Astrocyte of the cerebellum (primary cell): ENCODE results near the gene FAAP100.

Experiments used
- DNase-seq: peaks from one replicate; pipeline ENCODE4 v3.0.0-alpha.2; 2011; ENCODE audit warnings: low read depth
- H3K4me3 ChIP-seq: 2 replicates; pipeline ENCODE4 v1.5.1; 2011; ENCODE audit warnings: mild to moderate bottlenecking, low read depth, low read length, moderate library complexity
- CTCF ChIP-seq: IDR thresholded peaks from 2 replicates; pipeline ENCODE4 v1.5.1; 2012; ENCODE audit warnings: low read length, low read depth, moderate library complexity, mild to moderate bottlenecking; ENCODE audit errors: missing control alignments
- in situ Hi-C: cut with HindIII; loops from 2 replicates; pipeline ENCODE4 v1.10.0; 2017; ENCODE audit warnings: low sequenced_read_pairs

The FAAP100 gene

GRCh38 chr17:81518785-81519283 is 33.3 kb downstream of the FAAP100 start:
- no peak for DNase-seq
- TF ChIP-seq CTCF = no peak
- in situ Hi-C loops = loop anchor here (5.0 kb wide), 1 partner anchor 48 kb away; no protein-coding TSS in a partner anchor
- H3K4me3 ChIP-seq = peak overlapping the region; percentile 33

DNA sequence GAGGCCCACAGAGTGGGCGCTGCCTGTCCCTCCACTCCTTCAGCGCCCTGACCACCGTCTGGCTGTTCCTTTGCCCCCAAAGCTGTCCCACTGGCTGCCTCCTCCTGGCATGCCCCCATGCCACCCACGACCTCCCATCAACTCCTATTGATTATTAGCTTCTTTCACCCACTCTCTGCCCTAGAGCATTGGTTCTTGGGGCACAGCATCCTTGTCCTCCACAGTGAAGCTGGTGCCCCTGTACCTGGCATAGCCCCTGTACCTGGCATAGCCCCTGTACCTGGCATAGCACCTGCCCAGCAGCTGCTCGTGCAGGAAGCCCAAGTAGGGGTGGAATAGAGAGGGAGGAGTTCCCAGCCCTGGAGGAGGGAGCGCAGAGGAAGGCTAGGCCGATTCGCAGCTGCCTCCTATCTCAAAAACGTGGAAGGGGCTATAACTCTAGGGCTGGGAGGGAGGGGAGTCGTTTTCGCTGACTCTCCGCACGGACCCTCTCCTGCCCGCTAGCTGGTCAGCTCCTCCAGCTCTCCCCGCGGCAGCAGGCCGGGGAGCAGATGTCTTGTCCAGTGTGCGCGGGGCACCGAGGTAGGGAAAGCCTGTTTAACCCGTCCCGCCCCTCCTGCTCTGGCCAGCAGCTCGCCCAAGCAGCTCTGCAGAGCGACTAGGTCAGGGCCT is 33.9 kb downstream of the FAAP100 start:
- in situ Hi-C loops = loop anchor here (5.0 kb wide), 1 partner anchor 49 kb away; no protein-coding TSS in a partner anchor
- peak overlapping the region; percentile 33 for H3K4me3 ChIP-seq
- TF ChIP-seq CTCF = no peak
- DNase-seq = no peak

- TF ChIP-seq CTCF = no peak
- in situ Hi-C loops = loop anchor here (5.0 kb wide), 1 partner anchor 50 kb away; no protein-coding TSS in a partner anchor
- no peak for DNase-seq
- H3K4me3 ChIP-seq = peak overlapping the region; percentile 68
These were observed 34.6 kb downstream of the FAAP100 start for GRCh38 chr17:81517339-81518112.

- no peak for DNase-seq
- in situ Hi-C loops = loop anchor here (5.0 kb wide), 1 partner anchor 50 kb away; no protein-coding TSS in a partner anchor
- H3K4me3 ChIP-seq = peak overlapping the region; percentile 68
- TF ChIP-seq CTCF = no peak
These were observed 35.2 kb downstream of the FAAP100 start for GRCh38 chr17:81517009-81517338.

DNA sequence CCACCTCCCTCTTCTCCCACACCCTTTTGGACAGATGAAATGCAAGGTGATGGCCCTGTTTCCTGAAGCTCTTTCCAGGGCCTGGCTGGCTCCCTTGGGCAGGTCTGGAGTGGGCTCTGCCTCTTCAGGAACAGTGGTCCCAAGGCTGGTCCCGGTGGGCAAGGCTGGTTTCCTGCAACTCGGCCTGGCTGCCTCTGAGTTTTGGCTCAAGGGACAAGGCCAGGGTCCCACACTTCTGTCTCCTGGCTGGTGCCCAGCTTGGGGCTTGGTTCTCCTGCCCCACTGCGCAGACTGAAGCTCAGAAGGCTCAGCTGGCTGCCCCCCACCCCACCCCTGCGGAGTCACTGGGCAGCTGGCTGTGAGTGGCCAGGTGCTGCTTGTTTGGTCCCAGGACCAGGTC is 35.7 kb downstream of the FAAP100 start:
- no peak for TF ChIP-seq CTCF
- no peak for DNase-seq
- in situ Hi-C loops = loop anchor here (5.0 kb wide), 1 partner anchor 51 kb away; no protein-coding TSS in a partner anchor
- H3K4me3 ChIP-seq = peak overlapping the region; percentile 68

DNA sequence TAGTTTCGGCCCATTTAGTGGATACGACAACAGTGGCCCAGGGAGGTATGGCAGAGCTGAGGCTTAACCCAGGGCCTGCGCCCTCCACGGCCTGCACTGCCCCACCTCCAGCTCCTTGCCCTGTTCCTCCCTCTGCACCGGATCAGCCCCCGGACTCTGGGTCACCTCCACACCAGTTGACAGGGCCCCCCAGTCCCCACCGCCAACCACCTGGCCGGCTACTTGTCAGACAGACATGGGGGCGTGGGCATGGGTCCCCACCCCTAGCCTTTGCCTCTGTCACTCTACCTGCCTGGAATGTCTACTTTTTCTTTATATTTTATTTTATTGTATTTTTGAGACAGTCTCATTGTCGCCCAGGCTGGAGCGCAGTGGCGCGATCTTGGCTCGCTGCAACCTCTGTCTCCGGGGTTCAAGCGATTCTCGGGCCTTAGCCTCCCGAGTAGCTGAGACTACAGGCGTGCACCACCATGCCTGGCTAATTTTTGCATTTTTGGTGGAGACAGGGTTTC is 36.6 kb downstream of the FAAP100 start:
- TF ChIP-seq CTCF = no peak
- in situ Hi-C loops = loop anchor here (5.0 kb wide), 1 partner anchor 52 kb away; no protein-coding TSS in a partner anchor
- DNase-seq = no peak
- peak overlapping the region; percentile 68 for H3K4me3 ChIP-seq
